Caco-2 (cell line): ENCODE data around the gene EN2. TPM values are rescaled to one million over a fixed set of nuclear protein-coding genes. Genes with fewer than 3 reads are reported as not detected.

Experiments
- BruUV-seq: library from RNA; stranded (reverse); fragments of 400-500 nt; replicated peaks from 2 replicates; lab custom pipeline; 2021; lab: Mats Ljungman, UMichigan
- CTCF ChIA-PET: fragments of 300-600 bp; sonication (Branson Sonifier 250); formaldehyde crosslinking; loops from one replicate; lab custom pipeline; 2022; ENCODE audit warnings: antibody characterized with exemption; lab: Charles Lee
- POLR2A ChIA-PET: fragments of 300-600 bp; sonication (Branson Sonifier 250); formaldehyde crosslinking; loops from one replicate; lab custom pipeline; 2022; ENCODE audit warnings: antibody characterized with exemption; lab: Charles Lee
- DNase-seq, 2 experiments: peaks; one replicate each; pipeline versions ENCODE4 v3.0.0 to v3.0.0-alpha.2; 2020 to 2022
- H3K27me3 ChIP-seq: replicated peaks from 2 replicates; pipeline ENCODE4 v1.6.0; 2011; ENCODE audit warnings: low read length; ENCODE audit not compliant: control insufficient read depth, insufficient read depth
- H3K36me3 ChIP-seq: 2 replicates; pipeline ENCODE4 v1.5.1; 2011; ENCODE audit warnings: low read length; ENCODE audit not compliant: control insufficient read depth, insufficient read depth
- H3K4me1 ChIP-seq: fragments of 250-450 bp; sonication (Bioruptor Pico); 2 replicates; pipeline ENCODE4 v1.5.1; 2020; ENCODE audit warnings: mild to moderate bottlenecking
- H3K4me3 ChIP-seq: 2 replicates; pipeline ENCODE4 v1.5.1; 2011; ENCODE audit warnings: low read depth, mild to moderate bottlenecking, control low read depth, low read length
- H3K9me3 ChIP-seq: fragments of 250-450 bp; sonication (Bioruptor Pico); 2 replicates; pipeline ENCODE4 v1.5.1; 2020; ENCODE audit warnings: mild to moderate bottlenecking, moderate library complexity
- H3K27ac Mint-ChIP-seq: one replicate; pipeline ENCODE4 v1.8.0; 2022; ENCODE audit warnings: mixed read lengths; ENCODE audit not compliant: unreplicated experiment
- H3K27me3 Mint-ChIP-seq: one replicate; pipeline ENCODE4 v1.8.0; 2022; ENCODE audit warnings: mixed read lengths; ENCODE audit not compliant: insufficient read depth, unreplicated experiment
- H3K36me3 Mint-ChIP-seq: one replicate; pipeline ENCODE4 v1.8.0; 2022; ENCODE audit warnings: mild to moderate bottlenecking, mixed read lengths; ENCODE audit not compliant: insufficient read depth, unreplicated experiment
- H3K4me1 Mint-ChIP-seq: one replicate; pipeline ENCODE4 v1.8.0; 2022; ENCODE audit warnings: low read depth, mixed read lengths; ENCODE audit not compliant: unreplicated experiment
- H3K4me3 Mint-ChIP-seq: one replicate; pipeline ENCODE4 v1.8.0; 2022; ENCODE audit warnings: mild to moderate bottlenecking, moderate library complexity, mixed read lengths; ENCODE audit not compliant: unreplicated experiment
- H3K9me3 Mint-ChIP-seq: one replicate; pipeline ENCODE4 v1.8.0; 2022; ENCODE audit warnings: mixed read lengths; ENCODE audit not compliant: unreplicated experiment
- CTCF ChIP-seq, 2 experiments: fragments of 200-600 bp in 1 of 2; IDR thresholded peaks; 1 replicate in 1 of 2; 2 replicates in 1 of 2; pipeline versions ENCODE4 v1.5.1 to v1.8.0; 2011 to 2022; ENCODE audit warnings: antibody characterized with exemption in 1 of 2, control low read depth in 1 of 2, inconsistent platforms in 1 of 2, low read depth in 1 of 2, low read length in 1 of 2, mild to moderate bottlenecking in 1 of 2, moderate library complexity in 1 of 2; ENCODE audit not compliant: insufficient read depth in 1 of 2, severe bottlenecking in 1 of 2, unreplicated experiment in 1 of 2
- intact Hi-C: fragments of 100-400 bp; cut with micrococcal nuclease; formaldehyde crosslinking; loops from one replicate; pipeline ENCODE4 v1.10.0; 2022; ENCODE audit not compliant: unreplicated experiment
- total RNA-seq: library from RNA; stranded (reverse); gene quantifications from 2 replicates; pipeline ENCODE4 v1.2.3, GENCODE V29; 2022

The EN2 gene
- total RNA-seq, 1 experiment from 2014 or later, result 1.5 TPM

GRCh38 chr7:155491812-155492211, 33.9 kb downstream of the EN2 start:
- Mint-ChIP-seq H3K27ac (no peak overlapping the region), H3K9me3 (no peaks in the 10 kb centered on the region), H3K4me3 (no peak overlapping the region), H3K36me3 (no peaks in the 10 kb centered on the region), H3K27me3 (peaks cover 6% of the 10 kb centered on the region), H3K4me1 (no peaks in the 10 kb centered on the region)
- TF ChIP-seq CTCF (IDR thresholded peaks at IDR 0.05; ENCODE audit: insufficient read depth in 1 of 2, low read depth in 1 of 2, low read length in 1 of 2, severe bottlenecking in 1 of 2, unreplicated experiment in 1 of 2), result no peak
- CTCF ChIA-PET, result no interaction called here
- no peak for DNase-seq
- no peaks in the 10 kb centered on the region for H3K9me3 ChIP-seq
- H3K4me3 ChIP-seq, result no peak overlapping the region
- no TSS peak for BruUV-seq
- no peaks in the 10 kb centered on the region for H3K4me1 ChIP-seq
- intact Hi-C loops, result no loop called here
- no peaks in the 10 kb centered on the region for H3K27me3 ChIP-seq
- POLR2A ChIA-PET, result no interaction called here
- H3K36me3 ChIP-seq, result no peaks in the 10 kb centered on the region

GRCh38 chr7:155493744-155494538, 36.0 kb downstream of the EN2 start:
- ChIA-PET POLR2A (no interaction called here), CTCF (no interaction called here)
- Mint-ChIP-seq H3K36me3 (no peaks in the 10 kb centered on the region), H3K4me3 (no peak overlapping the region), H3K27me3 (peaks cover 3% of the 10 kb centered on the region), H3K9me3 (no peaks in the 10 kb centered on the region), H3K27ac (no peak overlapping the region), H3K4me1 (no peaks in the 10 kb centered on the region)
- Histone ChIP-seq H3K9me3 (no peaks in the 10 kb centered on the region), H3K36me3 (no peaks in the 10 kb centered on the region), H3K27me3 (no peaks in the 10 kb centered on the region), H3K4me3 (no peak overlapping the region), H3K4me1 (no peaks in the 10 kb centered on the region; the same call in 1 of the 2 replicates)
- BruUV-seq, result no TSS peak
- no peak for DNase-seq
- intact Hi-C loops, result no loop called here
- no peak for TF ChIP-seq CTCF (IDR thresholded peaks at IDR 0.05; ENCODE audit: insufficient read depth in 1 of 2, low read depth in 1 of 2, low read length in 1 of 2, severe bottlenecking in 1 of 2, unreplicated experiment in 1 of 2)

GRCh38 chr7:155494551-155494950, 36.6 kb downstream of the EN2 start:
- Histone ChIP-seq H3K27me3 (no peaks in the 10 kb centered on the region), H3K4me3 (no peak overlapping the region), H3K9me3 (no peaks in the 10 kb centered on the region), H3K4me1 (no peaks in the 10 kb centered on the region; the same call in 1 of the 2 replicates), H3K36me3 (no peaks in the 10 kb centered on the region)
- H3K27me3 Mint-ChIP-seq, result peaks cover 6% of the 10 kb centered on the region
- BruUV-seq, result no TSS peak
- H3K4me1 Mint-ChIP-seq, result peaks cover 4% of the 10 kb centered on the region
- H3K27ac Mint-ChIP-seq, result no peak overlapping the region
- no peak for DNase-seq
- ChIA-PET POLR2A (no interaction called here), CTCF (no interaction called here)
- intact Hi-C loops, result no loop called here
- no peak overlapping the region for H3K4me3 Mint-ChIP-seq
- TF ChIP-seq CTCF (IDR thresholded peaks at IDR 0.05; ENCODE audit: insufficient read depth in 1 of 2, low read depth in 1 of 2, low read length in 1 of 2, severe bottlenecking in 1 of 2, unreplicated experiment in 1 of 2), result no peak
- H3K9me3 Mint-ChIP-seq, result no peaks in the 10 kb centered on the region
- H3K36me3 Mint-ChIP-seq, result no peaks in the 10 kb centered on the region
